T-helper 9 cell (primary cell): ENCODE measurements around the gene CNTF.
A peak's percentile ranks its signal among the peaks of the same experiment; 100 is the strongest.
"Not testable (repeated sequence)": the region's sequence is repeated elsewhere in the genome, so short reads cannot be mapped to it uniquely, and the experiment has no call there.

Experiments used
- DNase-seq: peaks from one replicate; pipeline ENCODE4 v3.0.0-alpha.2; 2020
- total RNA-seq, 2 donors: gene quantifications; one replicate each; lab custom pipeline; 2026; lab: John Stamatoyannopoulos, UW

The CNTF gene, protein sequence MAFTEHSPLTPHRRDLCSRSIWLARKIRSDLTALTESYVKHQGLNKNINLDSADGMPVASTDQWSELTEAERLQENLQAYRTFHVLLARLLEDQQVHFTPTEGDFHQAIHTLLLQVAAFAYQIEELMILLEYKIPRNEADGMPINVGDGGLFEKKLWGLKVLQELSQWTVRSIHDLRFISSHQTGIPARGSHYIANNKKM
- total RNA-seq, result 1.2 to 1.9 reads per million in 2 donors

GRCh38 chr11:58622344-58622743 is at the start of gene CNTF:
TSS of gene CNTF (plus strand) at chr11:58622665. CDS start at chr11:58622753, 88 bp downstream.
- no peak for DNase-seq

GRCh38 chr11:58572906-58573305 is 49.6 kb upstream of the CNTF start:
- not testable (repeated sequence) for DNase-seq

- peak; percentile 49 for DNase-seq
Measured at GRCh38 chr11:58573451-58574104, 48.9 kb upstream of the CNTF start.

- DNase-seq, result no peak
Measured at GRCh38 chr11:58574881-58575280, 47.6 kb upstream of the CNTF start.

DNA sequence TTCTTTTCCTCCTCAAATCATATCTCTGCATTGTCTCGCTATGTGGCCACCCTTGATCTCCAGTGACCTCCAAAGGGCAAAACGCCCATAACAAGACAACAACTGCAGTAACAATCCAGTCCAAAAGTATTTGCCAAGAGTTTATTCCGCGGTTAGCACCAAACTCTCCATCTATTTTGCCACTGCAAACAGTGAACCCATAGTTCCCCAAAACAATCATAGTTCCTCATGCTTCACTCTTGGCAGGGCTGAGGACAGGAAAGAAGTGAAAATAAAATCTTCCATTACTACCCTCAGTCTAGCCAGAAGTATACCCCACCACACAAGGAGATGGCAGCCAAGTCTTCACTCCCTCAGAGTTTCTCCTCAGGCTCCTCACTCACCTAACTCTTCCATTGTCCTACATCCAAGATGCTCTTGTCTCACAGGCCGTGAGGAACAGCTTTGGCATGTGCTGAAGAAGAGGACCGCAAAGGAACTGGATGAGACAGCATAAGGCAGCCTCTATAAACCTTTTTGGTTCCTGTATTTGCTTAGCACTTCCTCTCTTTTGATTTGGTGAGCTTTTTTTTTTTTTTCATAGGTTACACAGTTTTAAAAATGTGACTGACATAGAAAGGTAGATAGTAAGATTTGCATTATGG is 47.0 kb upstream of the CNTF start, which contains the start of gene LPXN:
TSS of gene LPXN (minus strand) at position 480 of the 644 bp plus-strand sequence. CDS start at position 396, 84 bp downstream.
- DNase-seq, result peak; percentile 54

DNA sequence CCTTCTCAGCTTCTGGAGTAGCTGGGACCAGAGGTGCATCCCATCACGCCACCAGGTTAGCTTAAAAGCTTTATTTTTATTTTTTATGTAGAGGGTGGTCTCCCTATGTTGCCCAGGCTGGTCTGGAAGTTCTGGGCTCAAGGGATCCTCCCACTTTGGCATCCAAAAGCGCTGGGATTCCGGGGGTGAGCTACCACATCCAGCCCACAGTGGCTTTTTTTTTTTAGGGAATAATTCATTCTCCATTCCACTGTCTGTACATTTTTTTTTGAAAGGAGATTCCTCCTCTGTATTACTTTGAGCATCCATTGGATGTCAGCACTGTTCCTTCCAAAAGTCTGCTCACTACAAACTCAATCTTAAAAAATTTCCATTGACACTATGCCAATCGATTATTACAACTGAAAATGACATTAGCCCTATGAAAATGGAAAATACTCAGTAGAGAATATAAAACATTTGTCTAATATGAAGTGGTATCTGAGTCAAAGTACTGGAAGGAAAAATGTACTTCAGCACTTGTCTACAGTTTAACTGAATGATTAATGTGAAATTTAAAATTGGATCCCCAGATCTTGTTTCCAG is 45.5 kb upstream of the CNTF start:
- DNase-seq, result no peak

GRCh38 chr11:58577555-58578135 is 44.8 kb upstream of the CNTF start:
- peak; percentile 75 for DNase-seq

DNA sequence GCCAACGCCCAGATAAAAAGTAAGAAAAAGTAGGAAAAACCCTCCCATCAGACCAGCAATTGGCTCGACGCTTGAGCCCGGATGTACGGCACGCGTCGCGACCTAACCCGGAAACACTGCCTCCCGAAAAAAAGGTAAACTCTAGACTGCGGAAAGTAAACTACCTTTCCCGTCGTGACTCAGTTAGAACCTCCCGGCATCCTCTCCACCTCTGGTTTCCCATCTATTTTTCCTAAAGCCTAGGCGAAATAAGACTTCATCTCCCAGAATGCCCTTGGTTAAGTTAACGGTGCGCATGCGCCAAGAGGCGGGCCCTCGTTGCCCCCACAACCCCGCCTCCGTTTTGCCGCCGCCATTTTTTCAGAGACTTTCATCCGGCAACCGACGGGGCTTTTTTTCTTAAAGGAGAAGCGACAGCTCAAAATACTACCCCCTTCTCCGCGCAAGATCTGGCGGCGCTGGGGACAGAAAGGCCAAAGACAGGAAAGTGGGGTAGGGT is 44.3 kb upstream of the CNTF start:
- DNase-seq, result peak; percentile 86

GRCh38 chr11:58578635-58579191 is 43.8 kb upstream of the CNTF start, which contains the start of gene ZFP91:
TSS of gene ZFP91 (plus strand) at chr11:58579063. CDS start at chr11:58579282, 219 bp downstream.
- DNase-seq, result peak; percentile 95

GRCh38 chr11:58579192-58580129 is 43.0 kb upstream of the CNTF start:
- DNase-seq, result peak; percentile 93

DNA sequence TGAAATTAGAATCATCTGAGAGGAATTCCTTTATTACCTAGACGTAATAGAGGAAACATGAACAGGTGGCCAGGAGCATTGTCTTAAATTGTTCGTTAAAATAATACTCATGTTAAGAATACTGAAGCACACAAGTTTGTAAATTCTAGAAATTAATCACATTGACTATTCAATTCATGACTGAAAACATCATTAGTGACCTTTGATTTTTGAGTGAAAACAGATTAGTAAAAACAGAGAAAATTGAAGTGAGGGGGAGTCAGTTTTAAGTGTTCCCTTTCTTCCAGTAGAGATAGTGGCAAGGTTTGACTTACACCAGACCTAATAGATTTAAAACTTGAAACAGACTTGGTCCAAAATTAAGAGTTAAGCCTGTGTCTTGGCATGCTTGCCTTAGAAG is 42.2 kb upstream of the CNTF start:
- no peak for DNase-seq

DNA sequence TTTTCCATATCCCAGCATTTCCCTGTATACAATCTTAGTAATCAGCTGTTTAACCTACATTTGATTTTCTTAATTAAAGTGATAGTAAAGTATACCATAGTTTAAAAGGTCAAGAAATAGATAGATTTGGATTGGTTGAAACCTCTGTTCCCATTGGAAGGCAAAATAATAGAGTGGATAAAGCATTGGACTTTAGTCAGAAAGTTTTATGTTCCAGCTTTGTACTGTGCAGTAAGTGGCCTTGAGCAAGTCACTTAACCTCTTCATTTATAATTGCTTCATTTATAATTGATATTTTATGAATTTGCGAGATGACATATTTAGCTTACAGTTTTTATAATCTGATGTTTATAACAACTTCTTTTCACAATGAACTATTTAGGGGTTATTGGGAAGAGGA is 40.0 kb upstream of the CNTF start:
- no peak for DNase-seq

GRCh38 chr11:58586998-58587397 is 35.5 kb upstream of the CNTF start:
- no peak for DNase-seq

GRCh38 chr11:58591659-58592058 is 30.8 kb upstream of the CNTF start:
- DNase-seq, result no peak

GRCh38 chr11:58592760-58593472 is 29.5 kb upstream of the CNTF start:
- no peak for DNase-seq

- no peak for DNase-seq
Measured at GRCh38 chr11:58594826-58595225, 27.6 kb upstream of the CNTF start.

- DNase-seq, result no peak
Measured at GRCh38 chr11:58596621-58597020, 25.8 kb upstream of the CNTF start.

- no peak for DNase-seq
Measured at GRCh38 chr11:58597486-58598144, 24.9 kb upstream of the CNTF start.

DNA sequence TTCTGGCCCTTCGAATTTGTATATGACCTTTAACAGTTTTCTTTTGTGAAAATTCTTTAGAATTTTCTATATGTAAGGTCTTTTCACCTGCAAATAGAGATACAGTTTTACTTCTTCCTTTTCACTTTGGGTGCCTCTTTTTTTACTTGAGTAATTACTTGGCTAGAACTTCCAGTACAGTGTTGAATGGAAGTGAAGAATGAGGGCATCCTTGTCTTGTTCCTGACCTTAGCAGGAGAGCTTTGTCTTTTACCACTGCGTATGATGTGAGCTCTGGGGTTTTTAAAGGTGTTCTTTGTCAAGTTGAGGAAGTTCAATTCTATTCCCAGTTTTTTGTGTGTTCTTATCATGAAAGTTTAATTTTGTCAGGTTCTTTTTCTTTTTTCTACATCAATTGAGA is 22.0 kb upstream of the CNTF start:
- no peak for DNase-seq
